Right ventricle myocardium inferior (tissue), 1 donor: ENCODE data around the gene IQUB. TPM values are rescaled to one million over a fixed set of nuclear protein-coding genes. Genes with fewer than 3 reads are reported as not detected.
"Not testable (repeated sequence)": the region's sequence is repeated elsewhere in the genome, so short reads cannot be mapped to it uniquely, and the experiment has no call there.

ENCODE experiments used
- ATAC-seq: fragments of 200-7000 bp; cut with Tn5 transposase; one replicate; pipeline ENCODE4 v1.9.1; 2020; ENCODE audit warnings: mild to moderate bottlenecking, moderate library complexity
- DNase-seq: peaks from one replicate; pipeline ENCODE4 v3.0.0; 2021; ENCODE audit errors: missing footprints
- intact Hi-C: fragments of 100-400 bp; cut with DNase I; formaldehyde crosslinking; loops from one replicate; pipeline ENCODE4 v1.11.0; 2022
- total RNA-seq: library from RNA; stranded (reverse); fragmentation: NEBNext Ultra II Directional; extraction: Animal tissue kit (Norgen Biotek cat#: 25700); gene quantifications from one replicate; pipeline ENCODE4 v1.2.1, GENCODE V29; 2021
- donor health status: DM: no; HTN: yes; CAD: no; lungs with severe emphysema.

The IQUB gene
- total RNA-seq, 1 donor from 2014 or later, result 0.54 TPM

DNA sequence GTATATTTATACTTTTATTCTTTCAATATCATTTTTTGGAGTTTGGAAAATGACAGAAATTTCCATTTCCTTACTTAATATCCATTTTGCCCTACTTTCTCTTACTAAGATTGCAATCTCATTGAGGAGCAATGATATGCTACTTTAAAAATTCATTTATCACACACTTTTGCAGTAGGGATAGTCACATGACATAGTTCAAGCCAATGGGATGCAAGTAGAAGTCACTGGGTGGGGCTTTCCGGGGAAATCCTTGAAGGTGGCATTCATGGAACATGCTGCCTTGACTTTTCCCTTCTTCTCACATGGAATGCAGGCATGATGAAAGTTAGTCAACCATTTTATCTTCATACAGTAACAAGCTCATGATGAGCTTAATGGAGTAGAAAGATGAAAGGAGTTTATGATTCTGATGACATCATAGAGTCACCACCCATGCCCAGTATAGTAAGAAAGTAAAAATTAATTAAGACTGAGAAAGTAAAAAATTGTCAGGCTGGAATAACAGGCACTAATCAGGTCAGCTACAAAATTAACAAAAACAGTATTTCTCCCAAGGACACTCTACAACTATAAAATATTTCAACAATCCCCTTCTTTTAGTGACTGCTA, 33.4 kb downstream of the IQUB start:
- ATAC-seq (no peak), DNase-seq (no peak)
- intact Hi-C loops, result no loop called here

DNA sequence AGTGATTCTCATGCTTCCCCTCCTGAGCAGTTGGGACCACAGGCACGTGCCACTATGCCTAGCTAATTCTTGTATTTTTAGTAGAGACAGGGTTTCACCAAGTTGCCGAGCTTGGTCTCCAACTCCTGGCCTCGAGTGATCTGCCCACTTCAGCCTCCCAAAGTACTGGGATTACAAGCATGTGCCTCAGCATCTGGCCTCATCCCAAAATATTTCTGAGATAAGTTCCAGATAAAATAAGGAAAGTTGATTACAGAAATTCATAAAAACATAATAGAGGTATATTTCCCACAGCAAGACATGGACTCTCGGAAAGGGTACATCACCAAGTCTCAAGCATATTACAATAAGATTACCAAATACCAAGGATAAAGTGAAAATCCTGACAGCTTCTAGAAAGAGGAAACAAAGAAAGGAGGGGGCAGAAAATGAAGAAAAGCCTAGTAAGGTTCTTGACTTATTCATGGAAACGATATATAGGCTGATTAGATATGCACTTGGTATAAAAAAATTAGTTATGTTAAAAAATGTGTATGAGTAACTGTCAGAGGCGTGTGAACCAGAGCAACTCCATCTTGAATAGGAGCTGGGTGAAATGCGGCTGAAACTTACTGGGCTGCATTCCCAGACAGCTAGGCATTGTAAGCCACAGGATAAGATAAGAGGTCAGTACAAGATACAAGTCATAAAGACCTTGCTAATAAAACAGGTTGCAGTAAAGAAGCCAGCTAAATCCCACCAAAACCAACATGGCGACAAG, 35.0 kb downstream of the IQUB start:
- DNase-seq (no peak), ATAC-seq (no peak)
- intact Hi-C loops, result loop anchor here (10.0 kb wide), 1 partner anchor 375 kb away; no protein-coding TSS in a partner anchor

DNA sequence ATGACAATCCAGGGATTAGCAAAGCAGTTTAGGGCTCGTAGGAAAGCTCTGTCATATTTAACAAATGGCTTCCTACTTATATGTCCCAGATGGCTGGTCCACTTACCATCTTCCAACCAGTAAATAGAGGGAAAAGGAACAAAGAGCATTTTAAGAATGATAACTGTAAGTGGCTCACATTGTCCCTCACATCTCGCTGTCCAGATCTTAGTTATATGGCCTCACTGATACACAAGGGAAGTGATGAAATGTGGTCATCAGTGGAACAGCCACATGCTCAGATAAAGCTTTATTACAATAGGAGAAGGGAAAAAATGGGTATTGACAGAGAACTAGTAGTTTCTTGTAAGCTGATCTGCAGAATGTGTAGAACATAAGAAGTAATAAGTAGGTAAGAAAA, 35.8 kb downstream of the IQUB start:
- no peak for ATAC-seq
- intact Hi-C loops, result loop anchor here (10.0 kb wide), 1 partner anchor 376 kb away; no protein-coding TSS in a partner anchor

DNA sequence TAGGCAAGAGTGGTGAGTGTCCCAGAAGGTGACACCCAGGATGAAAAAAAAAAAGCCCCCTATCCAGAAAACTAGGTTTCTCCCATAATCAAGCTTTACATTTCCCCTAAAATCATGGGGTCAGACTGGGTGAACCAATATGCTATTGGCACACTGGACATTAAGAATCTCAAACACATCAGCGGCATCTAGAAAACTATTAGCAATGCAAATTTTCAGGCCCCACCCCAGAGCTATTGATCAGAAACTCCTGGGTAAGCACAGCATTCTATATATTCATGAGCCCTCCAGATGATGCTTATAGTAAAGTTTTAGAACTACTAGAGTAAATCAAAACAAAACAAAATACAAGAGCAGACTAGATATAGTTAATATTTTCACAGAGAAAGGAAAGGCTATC, 36.4 kb downstream of the IQUB start:
- ATAC-seq (no peak), DNase-seq (no peak)
- intact Hi-C loops, result loop anchor here (10.0 kb wide), 1 partner anchor 377 kb away; no protein-coding TSS in a partner anchor

More for the DNA sequence above, 35.8 kb downstream of the IQUB start:
- DNase-seq, result no peak

DNA sequence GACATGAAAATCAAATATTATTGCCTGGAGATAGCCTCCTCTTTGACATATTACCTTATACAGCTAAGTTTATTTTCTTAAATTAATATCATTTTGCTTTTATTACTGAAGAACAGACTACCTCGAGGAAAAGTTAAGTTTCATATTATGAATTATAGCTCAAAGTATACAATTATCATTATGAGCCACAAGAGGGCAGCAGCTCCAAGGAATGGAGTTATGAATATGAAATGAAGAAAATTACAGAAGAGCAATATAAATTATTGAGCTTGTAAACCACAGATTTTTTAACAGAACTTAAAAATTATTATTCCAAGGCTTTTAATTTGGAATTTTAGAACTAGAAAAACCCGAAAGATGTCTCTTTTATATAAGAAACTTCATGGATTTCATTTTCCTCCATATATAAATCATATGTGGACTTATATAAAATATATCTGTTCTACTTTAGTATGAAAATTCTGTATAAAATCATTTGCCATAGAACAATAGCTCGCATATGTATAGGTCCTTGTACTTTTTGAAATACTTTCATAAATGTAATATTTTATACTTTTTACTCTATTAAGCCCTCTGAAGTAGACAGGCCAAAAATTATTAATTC, 40.1 kb downstream of the IQUB start:
- no peak for ATAC-seq
- intact Hi-C loops, result loop anchor here (5.0 to 10.0 kb wide), 2 partner anchors 43 to 381 kb away; no protein-coding TSS in a partner anchor
- DNase-seq, result no peak

DNA sequence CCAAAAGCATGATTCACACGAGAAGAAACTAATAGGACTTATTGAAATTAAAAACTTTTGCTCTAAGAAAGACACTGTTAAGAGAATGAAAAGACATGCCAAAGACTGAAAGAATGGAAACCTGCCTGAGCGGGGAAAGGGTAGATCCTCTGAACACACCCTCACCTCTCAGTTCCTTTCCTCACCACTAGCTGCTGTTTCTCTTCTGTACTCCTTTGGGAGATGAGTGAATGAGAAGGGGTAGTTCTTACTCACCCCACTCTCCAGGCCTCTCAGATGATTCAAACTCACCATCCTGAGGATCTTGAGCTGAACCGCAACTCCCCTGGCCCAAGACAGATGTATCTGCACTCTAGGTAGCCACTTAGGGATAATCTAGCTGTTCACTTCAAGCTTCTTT, 41.9 kb downstream of the IQUB start:
- ATAC-seq (no peak), DNase-seq (no peak)
- intact Hi-C loops, result loop anchor here (5.0 to 10.0 kb wide), 2 partner anchors 45 to 382 kb away; no protein-coding TSS in a partner anchor

DNA sequence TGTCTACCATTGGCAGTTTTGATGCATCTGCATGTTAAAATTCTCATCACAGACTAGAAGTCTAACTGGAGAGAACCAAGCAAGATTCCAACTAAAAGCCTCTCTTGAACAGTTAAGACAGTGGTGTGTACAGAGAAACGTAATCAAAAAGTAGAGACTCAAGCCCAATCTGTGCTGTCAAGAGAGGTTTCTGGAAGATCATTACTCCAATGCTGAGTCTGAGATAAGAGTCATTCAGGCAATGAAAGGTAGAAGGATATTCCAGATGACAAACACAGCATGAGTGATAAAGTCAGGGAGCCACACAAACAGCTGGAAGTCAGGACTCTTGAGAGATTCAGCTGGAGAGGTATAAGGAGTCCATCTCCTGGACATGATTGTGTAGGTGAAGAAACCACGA, 48.7 kb downstream of the IQUB start:
- ATAC-seq (no peak), DNase-seq (no peak)
- intact Hi-C loops, result no loop called here

DNA sequence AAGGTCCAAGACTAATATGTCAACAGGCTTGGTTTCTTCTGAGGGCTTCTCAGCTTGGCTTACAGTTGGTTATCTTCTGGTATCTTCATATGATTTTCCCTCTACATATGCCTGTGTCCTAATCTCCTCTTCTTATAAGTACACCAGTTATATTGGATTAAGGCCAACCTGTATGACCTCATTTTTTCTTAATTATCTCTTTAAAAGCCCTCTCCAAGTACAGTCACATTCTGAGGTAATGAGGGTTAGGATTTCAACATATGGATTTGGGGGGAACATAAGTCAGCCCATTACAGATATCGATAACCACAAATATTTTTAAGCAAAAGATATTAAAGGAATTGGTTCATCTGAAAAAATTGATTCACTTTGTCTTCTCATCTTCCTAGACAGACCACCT, 49.2 kb downstream of the IQUB start:
- ATAC-seq, result no peak
- DNase-seq, result no peak
- intact Hi-C loops, result no loop called here

DNA sequence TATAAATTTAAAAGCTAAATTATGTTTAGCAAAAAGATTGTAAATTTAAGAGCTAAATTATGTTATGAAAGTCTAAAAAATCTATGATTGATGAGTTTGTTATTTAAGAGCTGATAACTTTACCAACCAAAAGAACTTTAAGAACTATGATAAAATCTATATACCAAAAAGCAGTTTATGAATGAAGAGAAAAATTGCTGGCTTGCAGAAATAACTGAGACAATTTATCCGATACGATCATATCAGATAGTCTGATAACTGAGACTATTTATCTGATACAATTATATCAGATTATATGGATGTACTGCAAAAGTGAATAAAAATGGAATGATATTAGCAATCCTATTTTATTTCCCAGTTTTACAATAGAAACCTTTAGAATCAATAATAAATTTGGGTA, 50.2 kb downstream of the IQUB start:
- ATAC-seq, result no peak
- no peak for DNase-seq
- intact Hi-C loops, result no loop called here

DNA sequence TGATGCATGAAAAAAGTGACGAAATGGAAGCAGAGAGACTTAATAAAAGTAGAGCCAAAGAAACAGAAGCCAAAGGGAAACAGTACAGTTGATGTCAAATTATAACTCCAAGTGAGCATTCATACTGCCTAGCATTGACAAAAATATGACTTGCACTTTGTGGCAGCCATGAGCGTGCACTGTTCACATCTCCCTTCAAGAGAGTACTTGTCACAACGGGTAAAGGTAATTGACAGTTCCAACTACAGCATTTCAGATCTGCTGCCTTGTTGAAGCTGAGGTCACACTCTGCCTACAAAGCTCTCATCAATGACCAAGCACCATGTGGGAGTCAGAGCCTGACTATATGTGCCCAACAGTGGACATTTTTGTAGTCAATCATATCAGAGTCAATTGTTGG, 54.3 kb downstream of the IQUB start:
- intact Hi-C loops, result no loop called here
- DNase-seq (no peak), ATAC-seq (no peak)

DNA sequence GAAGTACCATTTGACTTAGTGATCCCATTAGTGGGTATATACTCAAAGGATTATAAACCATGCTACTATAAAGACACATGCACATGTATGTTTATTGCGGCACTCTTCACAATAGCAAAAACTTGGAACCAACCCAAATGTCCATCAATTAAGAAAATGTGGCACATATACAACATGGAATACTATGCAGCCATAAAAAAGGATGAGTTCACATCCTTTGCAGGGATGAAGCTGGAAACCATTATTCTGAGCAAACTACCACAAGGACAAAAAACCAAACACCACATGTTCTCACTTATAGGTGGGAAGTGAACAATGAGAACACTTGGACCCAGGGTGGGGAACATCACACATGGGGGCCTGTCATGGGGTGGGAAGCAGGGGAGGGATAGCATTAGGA, 56.3 kb downstream of the IQUB start:
- intact Hi-C loops, ATAC-seq, DNase-seq: not testable (repeated sequence)

DNA sequence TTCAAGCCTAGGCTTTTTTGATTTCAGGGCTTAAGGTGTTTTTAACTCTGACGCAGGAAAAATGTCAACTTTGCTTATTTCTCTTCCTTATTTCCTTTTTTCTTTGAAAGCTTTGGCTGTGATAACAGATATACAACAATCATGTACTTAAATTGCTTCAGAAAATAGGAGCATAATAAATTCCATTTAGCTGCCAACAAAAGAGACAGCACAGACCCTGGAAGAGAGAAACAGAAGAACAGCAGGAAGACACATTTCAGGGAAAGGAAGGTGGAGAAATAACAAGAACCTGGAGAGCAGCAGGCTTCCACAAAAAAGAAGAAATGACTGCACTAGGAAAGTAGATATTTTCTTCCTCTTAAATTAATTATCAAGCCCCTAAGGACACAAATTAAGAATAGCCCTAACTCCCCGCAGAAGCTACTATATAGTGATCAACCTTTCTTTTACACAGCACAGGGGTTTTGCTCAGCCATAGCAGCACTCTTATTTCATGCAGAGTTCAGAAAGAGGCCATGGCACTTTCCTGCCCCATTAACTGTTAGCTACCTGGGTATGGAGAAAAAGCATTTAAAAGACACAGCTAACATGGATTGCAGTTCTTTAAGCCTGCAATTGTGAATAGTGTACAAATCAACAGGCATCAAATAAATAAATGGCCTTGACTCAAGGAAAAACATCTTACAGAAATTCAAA, 61.5 kb downstream of the IQUB start:
- DNase-seq (no peak), ATAC-seq (no peak)
- intact Hi-C loops, result no loop called here

DNA sequence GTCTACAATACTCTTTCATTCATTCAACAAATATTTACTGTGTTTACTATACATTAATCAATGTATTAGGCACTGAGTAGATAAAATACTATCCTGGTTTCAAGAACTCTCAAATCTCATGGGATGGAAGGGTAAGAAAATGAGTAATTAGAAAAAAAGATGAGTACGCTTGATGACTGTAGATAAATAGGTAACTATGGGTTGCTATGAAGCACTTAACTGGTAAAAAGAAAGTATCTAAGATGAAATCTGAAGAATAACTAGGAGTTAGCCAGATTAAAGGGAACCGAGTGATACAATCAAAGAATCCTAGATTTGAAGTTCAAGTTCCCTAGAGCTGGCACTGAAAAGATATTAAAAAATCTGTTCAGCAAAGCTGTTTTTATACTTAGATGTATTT, 62.1 kb downstream of the IQUB start:
- intact Hi-C loops, result no loop called here
- DNase-seq (no peak), ATAC-seq (no peak)

DNA sequence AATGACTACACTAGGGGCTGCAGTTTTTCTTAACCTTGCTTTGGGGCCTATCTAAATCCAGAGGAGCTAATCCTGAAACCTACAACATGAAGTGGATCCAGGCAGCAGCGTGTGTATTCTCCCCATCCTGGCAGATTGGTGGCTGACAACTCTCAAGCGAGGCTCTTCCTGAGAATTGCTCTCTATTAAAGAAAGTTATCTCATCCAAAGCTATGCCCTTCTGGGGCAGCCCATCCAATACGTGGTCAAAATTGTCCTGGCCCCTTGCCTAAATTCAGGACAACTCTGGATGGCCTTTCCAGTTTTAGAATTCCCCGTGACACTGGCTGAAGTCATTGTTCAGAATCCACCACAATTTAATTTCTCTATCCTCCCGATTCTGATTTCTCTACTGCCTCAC, 66.1 kb downstream of the IQUB start:
- DNase-seq (no peak), ATAC-seq (no peak)
- intact Hi-C loops, result no loop called here

DNA sequence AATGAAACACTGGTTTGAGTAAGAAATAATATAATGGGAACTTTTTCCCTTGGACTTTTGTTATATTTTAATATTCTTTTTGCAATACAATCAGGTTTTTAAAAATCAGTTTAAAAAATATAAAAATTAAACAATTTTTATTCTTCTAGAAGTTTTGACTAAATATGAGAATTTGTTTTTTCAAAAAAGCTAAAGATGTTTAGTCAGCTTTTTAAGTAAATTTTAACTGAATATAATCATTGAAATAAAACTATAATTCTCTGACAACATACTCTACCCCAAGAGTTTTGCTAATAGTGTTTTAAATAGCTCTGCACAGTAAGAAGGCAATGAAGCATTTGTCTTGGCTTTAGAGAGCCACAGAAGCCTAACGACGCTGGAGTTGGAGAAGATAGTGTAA, 70.5 kb downstream of the IQUB start:
- ATAC-seq, result no peak
- DNase-seq, result no peak
- intact Hi-C loops, result no loop called here

DNA sequence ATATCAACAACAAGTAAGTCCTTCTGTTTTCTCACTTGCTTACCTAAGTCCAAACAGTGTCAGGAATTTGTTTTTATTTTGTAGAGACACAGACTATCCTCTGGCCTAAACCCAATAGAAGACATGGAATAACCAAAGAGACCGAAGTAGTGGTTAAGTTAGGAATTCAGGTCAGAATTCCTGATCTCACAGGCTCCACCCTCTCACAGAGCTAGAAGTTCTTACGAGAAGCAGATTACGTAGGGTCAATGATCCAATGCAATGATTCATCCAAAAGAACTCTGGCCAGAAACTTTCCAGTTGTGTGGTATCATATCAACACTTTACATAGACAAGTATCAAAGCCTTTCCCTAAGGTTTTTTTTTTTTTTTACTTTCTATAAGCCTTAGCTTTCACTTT, 73.8 kb downstream of the IQUB start:
- intact Hi-C loops, result no loop called here
- DNase-seq, result no peak
- peak; percentile 56 for ATAC-seq

DNA sequence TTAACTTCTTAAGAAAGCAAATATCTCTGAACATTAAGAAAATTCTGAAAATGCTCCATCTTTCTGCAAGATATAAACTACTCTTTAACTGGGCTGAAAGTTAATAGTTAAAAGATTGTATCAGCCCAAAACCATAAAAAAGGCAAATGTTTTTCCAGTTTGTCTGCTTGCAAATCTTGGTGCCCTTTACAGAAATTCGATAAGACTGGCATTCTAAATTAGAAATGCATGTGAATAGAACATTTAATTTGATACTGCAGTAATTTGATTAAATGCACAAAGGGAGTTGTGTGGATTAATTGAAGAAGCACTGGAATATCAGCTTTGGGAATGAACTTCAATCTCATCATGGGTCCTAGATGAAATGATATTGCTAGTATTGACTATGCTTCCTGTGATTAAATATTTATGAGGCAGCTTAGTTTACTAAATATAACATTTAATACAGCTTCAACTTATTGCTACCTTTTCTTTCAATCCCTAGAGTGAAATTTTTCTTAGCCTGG, 78.4 kb downstream of the IQUB start:
- no peak for ATAC-seq
- intact Hi-C loops, result no loop called here
- DNase-seq, result no peak

DNA sequence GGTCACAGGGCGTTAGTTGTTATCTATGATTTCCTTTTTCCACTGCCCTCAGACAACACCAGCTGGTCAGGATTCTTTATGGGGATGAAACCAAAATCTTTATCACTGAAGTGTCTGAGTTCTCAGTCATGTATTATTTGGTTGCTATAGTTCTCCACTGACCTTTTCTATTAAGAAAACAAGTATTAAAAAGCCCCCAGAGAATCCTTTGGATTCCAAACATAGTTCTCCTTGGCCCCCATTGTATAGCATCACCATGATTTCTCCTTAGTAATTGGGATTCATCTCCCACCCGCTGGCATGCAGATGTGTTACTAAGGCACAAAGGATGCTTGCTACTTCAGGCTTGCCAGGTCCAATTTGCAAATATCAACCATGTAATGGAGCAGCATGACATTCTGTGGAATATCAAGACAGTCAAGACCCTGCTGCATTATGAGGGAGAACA, 94.3 kb downstream of the IQUB start:
- intact Hi-C loops, result no loop called here
- DNase-seq (no peak), ATAC-seq (no peak)

DNA sequence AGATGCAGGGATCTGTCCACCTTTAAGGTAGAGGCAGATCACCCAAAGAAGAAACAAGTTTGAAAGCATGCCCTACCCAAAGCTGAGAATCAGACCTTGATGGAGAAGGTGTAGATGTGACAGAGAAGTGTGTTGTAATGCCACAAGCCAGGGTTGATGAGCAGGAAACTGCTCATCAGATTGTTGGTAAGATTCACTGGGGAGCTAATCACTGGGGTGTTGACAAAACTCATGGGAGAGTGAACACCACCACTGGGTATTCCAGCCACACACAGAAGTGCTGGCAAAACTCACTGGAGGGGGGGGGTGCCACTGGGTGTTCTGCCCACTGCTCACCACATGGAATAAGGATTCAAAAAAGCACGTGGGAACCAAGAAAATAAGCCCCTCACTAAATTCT, 95.2 kb downstream of the IQUB start:
- ATAC-seq (no peak), DNase-seq (no peak)
- intact Hi-C loops, result no loop called here
